Measurements from ENCODE around the gene BMERB1.

GRCh38 chr16:15592324-15592723 lies 157.9 kb downstream of the BMERB1 start:
- TF ChIP-seq TAF1 (IDR thresholded peaks at IDR 0.05; ENCODE audit: borderline replicate concordance, low read depth, low read length) (no peak), EZH2phosphoT487 (IDR thresholded peaks at IDR 0.05; ENCODE audit: borderline replicate concordance, low read depth) (no peak), FOXM1 (IDR thresholded peaks at IDR 0.05; ENCODE audit: low read depth) (no peak), MEF2A (IDR thresholded peaks at IDR 0.05; ENCODE audit: borderline replicate concordance, low read depth) (no peak), CTCF (IDR thresholded peaks at IDR 0.05) (no peak), EP300 (IDR thresholded peaks at IDR 0.05; ENCODE audit: borderline replicate concordance in 1 of 2, low read depth in 1 of 2, low read length in 1 of 2) (no peak), POLR2AphosphoS5 (IDR thresholded peaks at IDR 0.05; ENCODE audit: low read depth, low read length) (no peak)
